Ovary (tissue), 3 donors: ENCODE results near the gene PLB1.

Experiments
- EP300 ChIP-seq: sonication (generic); formaldehyde crosslinking; IDR thresholded peaks from one replicate; pipeline ENCODE4 v1.6.1; 2017; ENCODE audit warnings: antibody characterized with exemption
- POLR2A ChIP-seq: fragments of 450-650 bp; IDR thresholded peaks from one replicate; pipeline ENCODE4 v1.6.1; 2017; ENCODE audit warnings: antibody characterized with exemption, mild to moderate bottlenecking, moderate library complexity
- TF ChIP-seq, protein P1 (sequence below), 3 donors: fragments of 450-650 bp in 2 of 3; fragments of 200-600 bp in 1 of 3; IDR thresholded peaks; one replicate each; pipeline versions ENCODE4 v1.5.1 to v1.8.0; 2016 to 2022; ENCODE audit warnings: antibody characterized with exemption in 3 of 3, mild to moderate bottlenecking in 1 of 3
- donor health status: DM: no; HTN: no; CAD: no.

GRCh38 chr2:28481905-28482304, 14.0 kb upstream of the PLB1 start:
- TF ChIP-seq, protein P1, sequence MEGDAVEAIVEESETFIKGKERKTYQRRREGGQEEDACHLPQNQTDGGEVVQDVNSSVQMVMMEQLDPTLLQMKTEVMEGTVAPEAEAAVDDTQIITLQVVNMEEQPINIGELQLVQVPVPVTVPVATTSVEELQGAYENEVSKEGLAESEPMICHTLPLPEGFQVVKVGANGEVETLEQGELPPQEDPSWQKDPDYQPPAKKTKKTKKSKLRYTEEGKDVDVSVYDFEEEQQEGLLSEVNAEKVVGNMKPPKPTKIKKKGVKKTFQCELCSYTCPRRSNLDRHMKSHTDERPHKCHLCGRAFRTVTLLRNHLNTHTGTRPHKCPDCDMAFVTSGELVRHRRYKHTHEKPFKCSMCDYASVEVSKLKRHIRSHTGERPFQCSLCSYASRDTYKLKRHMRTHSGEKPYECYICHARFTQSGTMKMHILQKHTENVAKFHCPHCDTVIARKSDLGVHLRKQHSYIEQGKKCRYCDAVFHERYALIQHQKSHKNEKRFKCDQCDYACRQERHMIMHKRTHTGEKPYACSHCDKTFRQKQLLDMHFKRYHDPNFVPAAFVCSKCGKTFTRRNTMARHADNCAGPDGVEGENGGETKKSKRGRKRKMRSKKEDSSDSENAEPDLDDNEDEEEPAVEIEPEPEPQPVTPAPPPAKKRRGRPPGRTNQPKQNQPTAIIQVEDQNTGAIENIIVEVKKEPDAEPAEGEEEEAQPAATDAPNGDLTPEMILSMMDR (IDR thresholded peaks at IDR 0.05) = no peak
- TF ChIP-seq POLR2A (no peak), EP300 (no peak)
